A673 (cell line): ENCODE data around the gene CELF1.

Source experiments
- EZH2 ChIP-seq: fragments of 200-600 bp; sonication (generic); IDR thresholded peaks from 2 replicates; pipeline ENCODE4 v1.6.1; 2017; ENCODE audit warnings: borderline replicate concordance, low read depth, mild to moderate bottlenecking, mixed read lengths, antibody characterized with exemption, low read length; ENCODE audit not compliant: poor library complexity, severe bottlenecking
- TF ChIP-seq, protein P1 (sequence below): fragments of 300-800, 200-600 bp; sonication (generic); conservative IDR thresholded peaks from 2 replicates; pipeline ENCODE4 v1.5.1; 2017; ENCODE audit warnings: low read depth, mild to moderate bottlenecking, antibody characterized with exemption, low read length, moderate library complexity, mixed read lengths

DNA sequence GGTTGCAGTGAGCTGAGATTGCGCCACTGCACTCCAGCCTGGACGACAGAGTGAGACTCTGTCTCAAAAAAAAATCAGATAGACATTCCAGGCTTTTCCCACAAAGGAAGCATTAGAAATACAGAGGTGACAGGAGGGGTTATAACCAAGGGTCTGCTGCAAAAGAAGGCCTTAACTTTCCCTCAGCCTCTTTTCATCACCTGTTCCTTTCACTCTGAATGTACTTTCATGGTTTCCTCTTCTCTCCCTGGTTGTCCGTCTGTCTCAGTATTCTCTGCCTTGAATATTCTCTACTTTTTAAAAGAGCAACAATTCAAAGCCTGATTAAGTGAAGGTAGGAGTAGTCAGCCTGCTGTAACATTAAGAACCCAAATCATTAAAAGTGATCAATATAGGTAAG, 50.2 kb downstream of the CELF1 start:
- TF ChIP-seq, protein P1, sequence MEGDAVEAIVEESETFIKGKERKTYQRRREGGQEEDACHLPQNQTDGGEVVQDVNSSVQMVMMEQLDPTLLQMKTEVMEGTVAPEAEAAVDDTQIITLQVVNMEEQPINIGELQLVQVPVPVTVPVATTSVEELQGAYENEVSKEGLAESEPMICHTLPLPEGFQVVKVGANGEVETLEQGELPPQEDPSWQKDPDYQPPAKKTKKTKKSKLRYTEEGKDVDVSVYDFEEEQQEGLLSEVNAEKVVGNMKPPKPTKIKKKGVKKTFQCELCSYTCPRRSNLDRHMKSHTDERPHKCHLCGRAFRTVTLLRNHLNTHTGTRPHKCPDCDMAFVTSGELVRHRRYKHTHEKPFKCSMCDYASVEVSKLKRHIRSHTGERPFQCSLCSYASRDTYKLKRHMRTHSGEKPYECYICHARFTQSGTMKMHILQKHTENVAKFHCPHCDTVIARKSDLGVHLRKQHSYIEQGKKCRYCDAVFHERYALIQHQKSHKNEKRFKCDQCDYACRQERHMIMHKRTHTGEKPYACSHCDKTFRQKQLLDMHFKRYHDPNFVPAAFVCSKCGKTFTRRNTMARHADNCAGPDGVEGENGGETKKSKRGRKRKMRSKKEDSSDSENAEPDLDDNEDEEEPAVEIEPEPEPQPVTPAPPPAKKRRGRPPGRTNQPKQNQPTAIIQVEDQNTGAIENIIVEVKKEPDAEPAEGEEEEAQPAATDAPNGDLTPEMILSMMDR: no peak
- no peak for TF ChIP-seq EZH2
